ENCODE measurements around the gene TMEM218. TPM values are rescaled to one million over a fixed set of nuclear protein-coding genes. Genes with fewer than 3 reads are reported as not detected.

The TMEM218 gene
- total RNA-seq, 1 donor from 2014 or later: 33.2 TPM

DNA sequence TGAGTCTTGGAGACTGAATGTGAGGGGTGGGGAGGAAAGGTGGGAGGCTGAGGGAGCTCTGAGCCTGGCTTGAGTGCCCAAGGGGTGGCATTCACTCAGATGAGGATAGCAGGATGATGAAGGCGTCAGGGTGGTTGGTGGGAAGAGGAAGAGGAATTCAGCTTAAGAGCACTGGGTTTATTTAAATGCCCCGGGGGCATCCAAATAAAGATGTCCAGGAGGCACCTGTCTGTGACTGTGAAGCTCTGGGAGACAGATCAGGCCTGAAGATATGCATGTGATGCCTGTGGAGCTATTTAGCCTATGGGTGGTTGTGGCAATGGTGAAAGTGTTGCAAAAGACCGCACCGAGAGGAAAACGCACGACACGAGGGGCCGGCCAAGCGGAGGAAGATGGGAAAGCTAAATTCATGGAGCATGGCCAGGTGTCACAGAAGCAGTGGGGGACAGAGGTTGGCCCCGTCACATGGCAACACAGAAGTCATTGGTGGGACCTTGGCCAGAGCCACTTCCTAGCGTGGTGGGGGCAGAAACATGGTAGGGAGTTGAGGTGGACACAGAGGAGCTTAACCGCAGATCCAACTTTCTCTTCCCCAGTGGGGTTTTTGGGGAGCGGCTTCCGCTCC is 32.8 kb downstream of the TMEM218 start:
- TF ChIP-seq, protein P1, sequence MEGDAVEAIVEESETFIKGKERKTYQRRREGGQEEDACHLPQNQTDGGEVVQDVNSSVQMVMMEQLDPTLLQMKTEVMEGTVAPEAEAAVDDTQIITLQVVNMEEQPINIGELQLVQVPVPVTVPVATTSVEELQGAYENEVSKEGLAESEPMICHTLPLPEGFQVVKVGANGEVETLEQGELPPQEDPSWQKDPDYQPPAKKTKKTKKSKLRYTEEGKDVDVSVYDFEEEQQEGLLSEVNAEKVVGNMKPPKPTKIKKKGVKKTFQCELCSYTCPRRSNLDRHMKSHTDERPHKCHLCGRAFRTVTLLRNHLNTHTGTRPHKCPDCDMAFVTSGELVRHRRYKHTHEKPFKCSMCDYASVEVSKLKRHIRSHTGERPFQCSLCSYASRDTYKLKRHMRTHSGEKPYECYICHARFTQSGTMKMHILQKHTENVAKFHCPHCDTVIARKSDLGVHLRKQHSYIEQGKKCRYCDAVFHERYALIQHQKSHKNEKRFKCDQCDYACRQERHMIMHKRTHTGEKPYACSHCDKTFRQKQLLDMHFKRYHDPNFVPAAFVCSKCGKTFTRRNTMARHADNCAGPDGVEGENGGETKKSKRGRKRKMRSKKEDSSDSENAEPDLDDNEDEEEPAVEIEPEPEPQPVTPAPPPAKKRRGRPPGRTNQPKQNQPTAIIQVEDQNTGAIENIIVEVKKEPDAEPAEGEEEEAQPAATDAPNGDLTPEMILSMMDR (conservative IDR thresholded peaks at IDR 0.05): no peak
- Mint-ChIP-seq H3K36me3 (no peaks in the 10 kb centered on the region), H3K27me3 (peaks cover 7% of the 10 kb centered on the region), H3K4me1 (ENCODE audit: unreplicated experiment) (peaks cover 5% of the 10 kb centered on the region), H3K4me3 (no peak overlapping the region), H3K9me3 (no peaks in the 10 kb centered on the region), H3K27ac (no peak overlapping the region)
- DNase-seq (ENCODE audit: extremely low spot score, unreplicated experiment): no peak

- no peaks in the 10 kb centered on the region for H3K9me3 Mint-ChIP-seq
- H3K4me1 Mint-ChIP-seq (ENCODE audit: unreplicated experiment): peaks cover under 1% of the 10 kb centered on the region
- DNase-seq (ENCODE audit: extremely low spot score, unreplicated experiment): no peak
- TF ChIP-seq, protein P1 (conservative IDR thresholded peaks at IDR 0.05): no peak
- no peaks in the 10 kb centered on the region for H3K36me3 Mint-ChIP-seq
- no peak overlapping the region for H3K4me3 Mint-ChIP-seq
- H3K27ac Mint-ChIP-seq: no peak overlapping the region
- H3K27me3 Mint-ChIP-seq: peaks cover 7% of the 10 kb centered on the region
These were observed 33.4 kb downstream of the TMEM218 start for GRCh38 chr11:125078016-125078415.

DNA sequence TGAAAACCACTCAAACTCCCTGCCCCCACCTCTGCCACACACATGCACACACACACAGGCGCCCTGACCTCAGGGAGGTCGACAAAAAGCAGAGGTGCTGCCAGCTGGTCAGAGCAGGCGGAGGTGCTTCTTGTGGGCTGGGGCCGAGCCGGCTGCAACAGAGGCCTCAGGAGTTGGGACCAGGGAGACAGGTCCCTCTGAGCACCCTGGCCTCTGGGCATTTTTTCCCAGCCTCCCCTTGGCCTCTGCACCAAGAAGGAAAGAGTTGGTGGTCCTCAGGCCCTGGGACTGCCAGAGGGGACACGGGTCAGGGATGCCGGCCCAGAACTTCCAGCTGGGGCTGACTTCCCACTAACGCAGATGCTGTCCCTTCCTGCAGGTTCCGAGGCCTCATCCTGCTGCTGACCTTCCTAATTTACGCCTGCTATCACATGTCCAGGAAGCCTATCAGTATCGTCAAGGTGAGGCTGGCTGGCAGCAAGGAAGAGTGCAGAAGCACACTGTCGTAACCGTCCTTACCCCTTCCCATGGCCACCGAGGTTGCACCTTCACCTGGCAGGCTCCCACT is 35.0 kb downstream of the TMEM218 start:
- Mint-ChIP-seq H3K4me3 (no peak overlapping the region), H3K27me3 (peaks cover 7% of the 10 kb centered on the region), H3K36me3 (no peaks in the 10 kb centered on the region), H3K27ac (no peak overlapping the region), H3K4me1 (ENCODE audit: unreplicated experiment) (peaks cover 5% of the 10 kb centered on the region), H3K9me3 (no peaks in the 10 kb centered on the region)
- TF ChIP-seq, protein P1 (conservative IDR thresholded peaks at IDR 0.05): no peak
- DNase-seq (ENCODE audit: extremely low spot score, unreplicated experiment): no peak

- no peak for DNase-seq (ENCODE audit: extremely low spot score, unreplicated experiment)
- Mint-ChIP-seq H3K4me1 (ENCODE audit: unreplicated experiment) (peaks cover 10% of the 10 kb centered on the region), H3K9me3 (no peaks in the 10 kb centered on the region), H3K4me3 (no peak overlapping the region), H3K27me3 (peaks cover 7% of the 10 kb centered on the region), H3K27ac (no peak overlapping the region), H3K36me3 (no peaks in the 10 kb centered on the region)
- TF ChIP-seq, protein P1 (conservative IDR thresholded peaks at IDR 0.05): no peak
These were observed 35.5 kb downstream of the TMEM218 start for GRCh38 chr11:125075900-125076317.

GRCh38 chr11:125075242-125075625 is 36.2 kb downstream of the TMEM218 start:
- Mint-ChIP-seq H3K9me3 (no peaks in the 10 kb centered on the region), H3K27ac (no peak overlapping the region), H3K4me1 (ENCODE audit: unreplicated experiment) (peaks cover 12% of the 10 kb centered on the region), H3K36me3 (no peaks in the 10 kb centered on the region), H3K4me3 (no peak overlapping the region), H3K27me3 (peaks cover 8% of the 10 kb centered on the region)
- TF ChIP-seq, protein P1 (conservative IDR thresholded peaks at IDR 0.05): no peak
- no peak for DNase-seq (ENCODE audit: extremely low spot score, unreplicated experiment)
